GM19035 (cell line): ENCODE measurements around the gene CD163.
"Not testable (repeated sequence)": the region's sequence is repeated elsewhere in the genome, so short reads cannot be mapped to it uniquely, and the experiment has no call there.

Experiments
- ATAC-seq: cut with Tn5 transposase; IDR thresholded peaks from one replicate; pipeline ENCODE4 v1.9.1; 2021; ENCODE audit not compliant: unreplicated experiment

CD163 gene

GRCh38 chr12:7451756-7452155 is 51.8 kb downstream of the CD163 start:
- no peak for ATAC-seq

DNA sequence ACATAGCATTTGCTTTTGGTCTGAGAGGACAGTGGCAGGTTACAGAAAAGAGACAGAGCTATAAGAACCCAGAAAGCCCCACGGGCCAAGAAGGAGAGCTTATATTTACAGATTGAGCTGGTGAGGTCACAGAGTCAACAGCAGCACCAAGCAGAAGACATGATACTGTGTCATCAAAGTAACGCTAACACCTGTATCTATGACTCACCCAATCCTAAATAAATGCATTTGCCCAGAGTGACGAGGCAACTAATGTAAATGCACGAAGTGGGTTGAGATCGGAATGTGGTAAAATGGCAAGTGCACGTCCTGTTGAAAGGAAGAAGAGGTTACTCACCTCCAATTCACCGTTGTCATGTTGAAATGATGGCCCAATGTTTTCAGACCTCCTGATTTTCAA is 52.9 kb downstream of the CD163 start:
- no peak for ATAC-seq

- no peak for ATAC-seq
These were observed 55.5 kb downstream of the CD163 start for GRCh38 chr12:7448099-7448498.

GRCh38 chr12:7444537-7444936 is 59.0 kb downstream of the CD163 start:
- no peak for ATAC-seq

- no peak for ATAC-seq
These were observed 59.5 kb downstream of the CD163 start, which contains the start of gene CD163L1 for GRCh38 chr12:7444076-7444475. Gene CD163L1 (minus strand): TSS chr12:7444153. CDS start chr12:7444127, 26 bp downstream.

GRCh38 chr12:7441216-7441615 is 62.4 kb downstream of the CD163 start:
- ATAC-seq, result no peak

DNA sequence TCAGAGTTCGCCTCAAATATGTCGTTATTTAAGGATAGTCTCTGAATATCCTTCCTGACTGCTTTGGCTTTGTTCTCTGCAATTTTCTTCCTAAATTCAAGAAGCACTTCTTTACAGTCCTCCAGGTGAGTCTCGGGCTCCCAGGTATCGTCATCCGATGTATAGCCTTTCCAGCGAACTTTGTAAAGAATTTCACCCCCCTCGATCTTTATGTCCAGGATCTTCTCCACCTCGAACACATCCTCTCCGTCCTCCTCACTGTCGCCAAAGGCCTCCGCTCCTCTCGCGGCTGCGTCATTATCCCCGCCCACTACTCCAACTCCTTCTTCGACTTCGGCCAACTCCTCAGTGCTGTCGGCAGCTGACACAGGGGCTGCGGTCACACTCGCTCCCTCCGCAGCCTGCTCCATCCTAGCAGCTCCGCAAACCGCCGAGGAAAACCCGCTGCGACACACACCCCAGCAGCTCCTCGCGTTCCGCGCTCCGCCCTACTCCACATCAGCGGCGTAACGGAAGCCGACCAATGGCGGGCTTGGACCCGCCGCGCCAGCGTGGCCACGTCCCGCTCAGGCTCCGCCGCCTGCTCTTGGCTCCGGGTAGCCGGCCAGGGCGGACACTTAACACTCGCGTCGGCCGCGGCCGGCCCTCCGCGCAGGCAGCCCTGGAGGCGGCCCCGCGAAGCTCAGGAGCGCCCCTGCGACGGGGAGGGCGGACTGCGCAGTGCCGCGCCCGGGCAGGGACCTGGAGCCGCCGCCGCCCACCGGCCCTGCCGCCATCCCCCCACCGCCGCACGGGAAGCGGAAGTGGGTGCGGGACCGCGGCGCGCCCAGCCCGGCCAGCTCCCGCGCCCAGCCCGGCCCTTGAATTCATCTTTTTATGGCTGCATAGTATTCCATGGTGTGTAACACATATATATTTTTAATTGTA is 63.7 kb downstream of the CD163 start:
- no peak for ATAC-seq

DNA sequence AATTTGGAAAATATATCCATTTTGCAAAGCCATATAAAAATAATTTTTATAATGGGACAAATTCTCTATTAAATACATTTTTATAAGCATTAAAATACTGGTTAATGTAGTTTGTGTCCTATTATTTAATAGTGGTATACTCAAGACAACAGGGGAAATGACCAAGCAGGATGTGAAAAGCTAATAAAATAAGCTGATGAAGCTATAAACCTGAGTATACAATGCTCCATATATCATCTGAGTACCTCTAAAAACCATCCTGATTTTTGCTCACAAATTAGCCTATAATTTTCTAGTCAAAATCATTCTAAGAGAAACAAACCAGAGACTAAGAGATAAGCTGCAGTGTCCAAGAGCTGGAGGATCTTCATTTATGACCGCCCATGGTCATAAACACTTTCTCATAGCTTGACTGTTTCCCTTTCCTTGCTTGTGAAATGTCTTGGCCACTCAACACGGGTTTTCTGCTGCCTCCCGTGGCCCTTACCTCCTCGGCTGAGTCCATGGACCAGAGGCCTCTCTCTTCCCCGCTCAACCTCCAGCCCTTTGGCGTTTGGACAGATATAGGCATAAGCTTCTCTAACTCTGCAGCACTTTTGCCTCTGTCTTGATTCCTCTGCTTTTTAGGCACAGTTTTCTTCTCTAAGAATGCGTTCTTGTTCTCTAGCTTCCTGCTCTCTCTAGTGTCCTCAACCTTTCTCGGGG is 65.1 kb downstream of the CD163 start:
- ATAC-seq, result not testable (repeated sequence)

DNA sequence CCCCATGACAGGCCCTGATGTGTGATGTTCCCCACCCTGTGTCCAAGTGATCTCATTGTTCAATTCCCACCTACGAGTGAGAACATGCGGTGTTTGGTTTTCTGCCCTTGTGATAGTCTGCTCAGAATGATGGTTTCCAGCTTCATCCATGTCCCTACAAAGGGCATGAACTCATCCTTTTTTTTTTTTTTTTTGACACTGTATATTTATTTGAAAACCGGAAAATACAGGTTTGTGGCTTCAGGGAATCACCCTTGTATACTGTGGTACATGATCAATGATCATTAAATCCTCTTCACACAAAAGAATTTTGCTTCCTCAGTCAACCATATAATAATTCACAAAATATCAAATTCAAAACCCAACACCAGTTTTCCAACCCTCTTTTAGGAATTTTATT is 66.1 kb downstream of the CD163 start:
- ATAC-seq, result not testable (repeated sequence)

DNA sequence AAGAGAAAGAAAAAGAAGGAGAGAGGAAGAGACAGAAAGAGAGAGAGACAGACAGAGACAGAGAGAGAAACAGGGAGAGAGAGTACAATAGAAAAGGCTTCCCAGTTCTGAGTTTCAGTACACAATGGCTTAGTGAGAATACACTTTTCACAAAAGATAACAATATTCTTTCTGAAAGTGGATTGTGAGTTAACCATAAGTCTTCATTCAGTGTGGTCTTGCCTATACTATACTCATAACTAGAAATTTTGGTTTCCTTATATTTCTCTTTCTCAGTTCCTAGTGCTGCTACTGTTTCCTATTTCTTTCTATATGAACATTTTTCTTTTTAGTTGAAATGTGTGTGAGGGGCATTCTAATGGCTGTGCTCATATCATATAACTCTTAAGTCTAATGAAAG is 68.9 kb downstream of the CD163 start:
- no peak for ATAC-seq

GRCh38 chr12:7433276-7433822 is 70.2 kb downstream of the CD163 start:
- no peak for ATAC-seq

DNA sequence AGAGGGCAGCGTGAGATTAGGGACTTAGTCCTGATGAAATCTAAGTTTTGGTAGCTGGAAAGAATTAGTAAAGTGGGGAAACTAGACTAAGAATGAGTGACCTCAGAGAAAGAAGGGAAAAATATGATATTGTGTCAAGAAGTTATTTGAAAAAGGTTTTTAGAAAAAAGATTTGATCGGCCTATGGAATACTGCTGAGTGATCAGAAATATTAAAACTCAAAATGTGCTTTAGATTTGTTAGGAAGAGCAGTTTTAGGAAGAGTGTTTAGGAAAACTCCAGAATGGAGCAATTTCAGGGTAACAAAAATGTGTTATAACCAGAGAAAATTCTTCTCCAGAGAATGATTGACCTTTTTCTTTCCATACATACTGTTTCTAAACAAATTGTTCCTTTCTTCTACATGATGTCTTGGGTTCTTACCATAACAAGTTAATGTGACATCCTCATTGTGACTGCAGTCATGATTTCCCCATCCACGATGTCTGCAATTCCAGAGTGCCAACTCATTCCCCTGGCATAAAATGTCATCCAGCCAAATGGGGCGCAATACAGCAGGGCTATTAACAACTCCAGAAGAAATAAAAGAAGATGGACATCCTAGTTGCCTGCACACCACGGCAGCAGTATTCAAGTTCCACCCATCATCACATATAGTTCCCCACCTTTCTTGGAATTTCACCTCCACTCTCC is 71.4 kb downstream of the CD163 start:
- ATAC-seq, result no peak
